DOHH2 (cell line): ENCODE data around the gene ALCAM.

Experiments used
- H3F3A ChIP-seq: fragments of 200-600 bp; sonication (generic), shearing (Covaris generic); 2 replicates; pipeline ENCODE4 v1.6.0; 2016; ENCODE audit warnings: antibody characterized with exemption, mild to moderate bottlenecking; ENCODE audit not compliant: control insufficient read depth, insufficient read depth
- H3K27ac ChIP-seq: fragments of 200-600 bp; sonication (generic); 2 replicates; pipeline ENCODE4 v1.5.1; 2014; ENCODE audit warnings: low read depth, mild to moderate bottlenecking, low read length, moderate library complexity
- H3K27me3 ChIP-seq: fragments of 200-600 bp; sonication (generic); 2 replicates; pipeline ENCODE4 v1.6.1; 2014; ENCODE audit warnings: mild to moderate bottlenecking, low read length, mixed read lengths; ENCODE audit not compliant: control insufficient read depth
- H3K36me3 ChIP-seq: fragments of 200-600 bp; sonication (generic); 2 replicates; pipeline ENCODE4 v1.6.1; 2014; ENCODE audit warnings: mild to moderate bottlenecking, low read length, moderate library complexity, mixed read lengths; ENCODE audit not compliant: control insufficient read depth
- H3K4me1 ChIP-seq: fragments of 200-600 bp; sonication (generic); 2 replicates; pipeline ENCODE4 v1.6.1; 2014; ENCODE audit warnings: mild to moderate bottlenecking, low read length, mixed read lengths; ENCODE audit not compliant: control insufficient read depth
- H3K4me2 ChIP-seq: fragments of 200-600 bp; sonication (generic); 2 replicates; pipeline ENCODE4 v1.6.0; 2014; ENCODE audit warnings: mild to moderate bottlenecking, low read length, moderate library complexity
- H3K4me3 ChIP-seq: fragments of 200-600 bp; sonication (generic); 2 replicates; pipeline ENCODE4 v1.5.1; 2014; ENCODE audit warnings: mild to moderate bottlenecking, low read length, mixed read lengths
- H3K79me2 ChIP-seq: fragments of 200-600 bp; sonication (generic); 2 replicates; pipeline ENCODE4 v1.6.1; 2014; ENCODE audit warnings: mild to moderate bottlenecking, low read length, mixed read lengths; ENCODE audit not compliant: control insufficient read depth
- H3K9me2 ChIP-seq: fragments of 200-600 bp; sonication (generic); replicated peaks from 2 replicates; pipeline ENCODE4 v1.6.1; 2014; ENCODE audit warnings: mild to moderate bottlenecking, low read length, mixed read lengths; ENCODE audit not compliant: control insufficient read depth
- H3K9me3 ChIP-seq: fragments of 200-600 bp; sonication (generic); 2 replicates; pipeline ENCODE4 v1.6.1; 2014; ENCODE audit warnings: antibody characterized with exemption, low read length, mixed read lengths; ENCODE audit not compliant: control insufficient read depth, insufficient read depth
- H4K20me1 ChIP-seq: fragments of 200-600 bp; sonication (generic); 2 replicates; pipeline ENCODE4 v1.6.0; 2014; ENCODE audit warnings: low read depth, mild to moderate bottlenecking, antibody characterized with exemption, low read length, moderate library complexity; ENCODE audit not compliant: control insufficient read depth, insufficient read depth
- EZH2phosphoT487 ChIP-seq: fragments of 200-600 bp; sonication (generic); IDR thresholded peaks from 2 replicates; pipeline ENCODE4 v1.6.1; 2017; ENCODE audit warnings: borderline replicate concordance, mild to moderate bottlenecking, antibody characterized with exemption, low read length, moderate library complexity, mixed read lengths
- TF ChIP-seq, protein P1 (sequence below): fragments of 200-600 bp; sonication (generic); IDR thresholded peaks from one replicate; pipeline ENCODE4 v1.5.1; 2014; ENCODE audit warnings: antibody characterized with exemption, mild to moderate bottlenecking, low read depth, low read length; ENCODE audit not compliant: poor library complexity, severe bottlenecking

Gene ALCAM

DNA sequence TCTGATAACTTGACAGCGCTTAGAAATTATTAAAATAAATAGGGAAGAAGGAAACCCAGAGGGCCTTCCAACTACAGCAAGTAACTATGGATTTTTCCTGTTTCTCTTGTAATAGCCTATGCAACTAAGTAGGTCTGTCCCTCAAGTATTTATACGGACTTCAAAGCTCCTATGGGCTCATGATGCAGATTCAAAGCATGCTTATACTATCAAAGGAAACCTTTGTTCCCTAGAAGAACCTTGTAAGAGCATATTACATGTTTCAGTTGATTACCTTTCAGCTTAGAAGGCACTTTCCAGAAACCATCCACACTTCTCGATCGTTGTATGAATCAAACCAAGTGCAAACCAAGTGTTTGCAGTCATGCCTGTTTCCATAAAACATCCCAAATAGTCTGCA lies 158.8 kb downstream of the ALCAM start:
- Histone ChIP-seq H3K79me2 (no peaks in the 10 kb centered on the region), H4K20me1 (no peaks in the 10 kb centered on the region), H3K27me3 (no peaks in the 10 kb centered on the region), H3K9me2 (no peaks in the 10 kb centered on the region), H3K9me3 (no peaks in the 10 kb centered on the region), H3K4me3 (no peak overlapping the region), H3K36me3 (peaks cover 7% of the 10 kb centered on the region; the same call in 1 of the 2 replicates), H3K27ac (no peak overlapping the region), H3K4me2 (no peak overlapping the region), H3F3A (no peaks in the 10 kb centered on the region), H3K4me1 (no peaks in the 10 kb centered on the region)
- TF ChIP-seq, protein P1, sequence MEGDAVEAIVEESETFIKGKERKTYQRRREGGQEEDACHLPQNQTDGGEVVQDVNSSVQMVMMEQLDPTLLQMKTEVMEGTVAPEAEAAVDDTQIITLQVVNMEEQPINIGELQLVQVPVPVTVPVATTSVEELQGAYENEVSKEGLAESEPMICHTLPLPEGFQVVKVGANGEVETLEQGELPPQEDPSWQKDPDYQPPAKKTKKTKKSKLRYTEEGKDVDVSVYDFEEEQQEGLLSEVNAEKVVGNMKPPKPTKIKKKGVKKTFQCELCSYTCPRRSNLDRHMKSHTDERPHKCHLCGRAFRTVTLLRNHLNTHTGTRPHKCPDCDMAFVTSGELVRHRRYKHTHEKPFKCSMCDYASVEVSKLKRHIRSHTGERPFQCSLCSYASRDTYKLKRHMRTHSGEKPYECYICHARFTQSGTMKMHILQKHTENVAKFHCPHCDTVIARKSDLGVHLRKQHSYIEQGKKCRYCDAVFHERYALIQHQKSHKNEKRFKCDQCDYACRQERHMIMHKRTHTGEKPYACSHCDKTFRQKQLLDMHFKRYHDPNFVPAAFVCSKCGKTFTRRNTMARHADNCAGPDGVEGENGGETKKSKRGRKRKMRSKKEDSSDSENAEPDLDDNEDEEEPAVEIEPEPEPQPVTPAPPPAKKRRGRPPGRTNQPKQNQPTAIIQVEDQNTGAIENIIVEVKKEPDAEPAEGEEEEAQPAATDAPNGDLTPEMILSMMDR, result no peak
- TF ChIP-seq EZH2phosphoT487, result no peak

DNA sequence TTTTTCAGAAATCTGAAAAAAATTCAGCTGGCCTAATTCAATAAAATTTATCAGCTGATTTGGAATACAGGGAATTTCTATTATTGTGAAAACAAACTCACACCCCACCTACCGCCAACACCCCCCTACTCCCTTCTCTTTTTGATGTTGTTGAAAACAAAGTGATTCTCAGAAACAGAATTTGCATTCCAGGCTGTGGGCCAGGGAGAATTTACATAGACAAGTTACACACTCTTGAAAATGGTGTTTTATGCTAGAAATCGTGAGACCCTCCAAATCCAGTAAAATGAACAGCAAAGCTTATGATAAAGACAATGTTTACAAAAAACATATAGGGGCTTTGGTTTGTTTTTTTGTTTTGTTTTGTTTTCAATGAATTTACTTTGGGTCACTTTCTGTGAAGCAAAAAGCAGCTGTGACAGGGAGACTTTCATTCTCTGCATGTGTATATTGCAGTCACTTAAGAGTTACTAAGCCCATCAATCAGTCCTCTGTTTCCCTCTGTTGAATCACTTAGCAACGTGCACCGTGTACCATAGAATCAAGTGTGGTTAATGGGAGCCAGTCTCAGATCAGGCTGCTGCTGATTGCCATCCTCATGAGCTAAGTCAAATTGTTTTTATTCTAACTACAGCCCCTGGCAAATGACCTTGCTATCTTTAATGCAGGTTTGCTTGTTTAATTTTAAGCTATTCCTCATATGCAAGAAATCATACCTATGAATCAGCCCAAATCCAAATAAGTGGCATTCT lies 159.8 kb downstream of the ALCAM start:
- Histone ChIP-seq H3K79me2 (no peaks in the 10 kb centered on the region), H4K20me1 (no peaks in the 10 kb centered on the region), H3K9me3 (no peaks in the 10 kb centered on the region), H3K27ac (no peak overlapping the region), H3K4me3 (no peak overlapping the region), H3K4me2 (no peak overlapping the region), H3F3A (no peaks in the 10 kb centered on the region), H3K27me3 (no peaks in the 10 kb centered on the region), H3K36me3 (peaks cover 7% of the 10 kb centered on the region; the same call in 1 of the 2 replicates), H3K9me2 (no peaks in the 10 kb centered on the region), H3K4me1 (no peaks in the 10 kb centered on the region)
- no peak for TF ChIP-seq EZH2phosphoT487
- TF ChIP-seq, protein P1, result no peak

DNA sequence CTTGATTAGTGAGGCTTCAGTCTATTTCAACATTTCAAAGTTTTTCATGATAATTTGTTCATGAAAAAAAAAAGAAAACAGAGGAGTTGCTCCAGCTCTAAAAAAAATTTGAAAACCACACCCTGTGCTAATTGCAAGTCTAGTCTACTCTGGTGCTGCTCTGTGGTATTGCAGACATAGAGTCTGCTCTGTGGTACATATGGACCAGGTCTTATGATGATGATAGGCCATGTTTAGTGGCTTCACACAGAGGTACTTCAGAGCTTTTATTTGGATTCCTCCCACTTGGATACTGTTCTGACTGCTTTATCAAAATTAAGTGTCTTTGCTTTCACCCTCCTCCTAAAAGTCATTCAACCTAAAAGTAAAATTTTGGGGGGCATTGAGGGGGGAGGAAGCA lies 160.8 kb downstream of the ALCAM start:
- H3F3A ChIP-seq, result no peaks in the 10 kb centered on the region
- no peak overlapping the region for H3K4me3 ChIP-seq
- H4K20me1 ChIP-seq, result no peaks in the 10 kb centered on the region
- H3K4me1 ChIP-seq, result no peaks in the 10 kb centered on the region
- no peaks in the 10 kb centered on the region for H3K27me3 ChIP-seq
- no peak overlapping the region for H3K4me2 ChIP-seq
- H3K27ac ChIP-seq, result no peak overlapping the region
- H3K9me2 ChIP-seq, result no peaks in the 10 kb centered on the region
- peaks cover 10% of the 10 kb centered on the region; the same call in 1 of the 2 replicates for H3K36me3 ChIP-seq
- no peak for TF ChIP-seq EZH2phosphoT487
- TF ChIP-seq, protein P1, result no peak
- no peaks in the 10 kb centered on the region for H3K79me2 ChIP-seq
- no peaks in the 10 kb centered on the region for H3K9me3 ChIP-seq
